Measurements from ENCODE around the gene RPS18. TPM values are rescaled to one million over a fixed set of nuclear protein-coding genes. Genes with fewer than 3 reads are reported as not detected.
A peak's percentile ranks its signal among the peaks of the same experiment; 100 is the strongest.

Gene RPS18
- total RNA-seq, 2 donors from 2014 or later, result 2,541 to 3,009 TPM

DNA sequence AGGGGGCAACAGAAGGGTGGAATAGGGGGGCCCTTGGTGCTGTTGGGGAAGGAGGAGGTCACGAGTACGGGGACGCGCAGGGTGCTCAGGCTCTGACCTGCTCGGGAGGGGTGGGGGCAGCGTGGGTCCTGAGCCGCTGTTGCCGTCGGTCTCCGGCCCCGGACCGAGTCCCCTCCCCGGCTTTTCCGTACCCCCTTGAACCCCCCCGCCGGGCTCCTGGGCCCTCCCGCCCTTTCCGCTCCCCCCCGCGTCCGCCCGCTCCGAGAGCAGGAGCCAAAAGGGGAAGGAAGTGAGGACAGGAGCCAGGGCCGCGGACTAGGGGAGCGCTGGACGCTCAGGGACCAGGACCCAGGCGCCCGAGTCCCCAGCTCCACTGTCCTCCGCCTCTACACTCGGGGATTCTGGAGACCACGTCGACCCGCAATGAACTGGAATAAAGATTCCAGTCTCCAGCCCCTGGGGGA lies 26.9 kb downstream of the RPS18 start, which contains the start of gene RGL2:
RGL2 (minus strand) TSS at position 170 of the 464 bp plus-strand sequence. CDS start 332 bp downstream, outside the sequence.
- Mint-ChIP-seq H3K27me3 (ENCODE audit: insufficient read depth) (no peaks in the 10 kb centered on the region), H3K9me3 (no peaks in the 10 kb centered on the region), H3K36me3 (ENCODE audit: low read depth) (peaks cover 11% of the 10 kb centered on the region), H3K4me1 (peaks cover 5% of the 10 kb centered on the region), H3K4me3 (peak within 1 kb of the TSS; percentile 100), H3K27ac (peak within 1 kb of the TSS; percentile 100)
- no peaks in the 10 kb centered on the region for H3K9me3 ChIP-seq (ENCODE audit: control insufficient read depth, low read length)
- no peak for DNase-seq
- H3K27me3 ChIP-seq (ENCODE audit: control insufficient read depth, insufficient read depth, low read length, poor library complexity, severe bottlenecking), result no peaks in the 10 kb centered on the region
- 0% methylated on average over 3 to 34 of the region's 34 CpGs for WGBS, 2 experiments (ENCODE audit: insufficient coverage in 1 of 2, insufficient read length in 1 of 2)
- peak within 1 kb of the TSS; percentile 99 for H3K4me3 ChIP-seq (ENCODE audit: low read length)
- H3K36me3 ChIP-seq (ENCODE audit: control insufficient read depth, insufficient read depth, low read length), result peaks cover 13% of the 10 kb centered on the region
- peak within 1 kb of the TSS; percentile 95 for H3K9ac ChIP-seq (ENCODE audit: extremely low read depth, low read length, poor library complexity, severe bottlenecking)
- no peaks in the 10 kb centered on the region for H3K4me1 ChIP-seq (ENCODE audit: control insufficient read depth, insufficient read depth, low read length)
- TF ChIP-seq, protein P1, sequence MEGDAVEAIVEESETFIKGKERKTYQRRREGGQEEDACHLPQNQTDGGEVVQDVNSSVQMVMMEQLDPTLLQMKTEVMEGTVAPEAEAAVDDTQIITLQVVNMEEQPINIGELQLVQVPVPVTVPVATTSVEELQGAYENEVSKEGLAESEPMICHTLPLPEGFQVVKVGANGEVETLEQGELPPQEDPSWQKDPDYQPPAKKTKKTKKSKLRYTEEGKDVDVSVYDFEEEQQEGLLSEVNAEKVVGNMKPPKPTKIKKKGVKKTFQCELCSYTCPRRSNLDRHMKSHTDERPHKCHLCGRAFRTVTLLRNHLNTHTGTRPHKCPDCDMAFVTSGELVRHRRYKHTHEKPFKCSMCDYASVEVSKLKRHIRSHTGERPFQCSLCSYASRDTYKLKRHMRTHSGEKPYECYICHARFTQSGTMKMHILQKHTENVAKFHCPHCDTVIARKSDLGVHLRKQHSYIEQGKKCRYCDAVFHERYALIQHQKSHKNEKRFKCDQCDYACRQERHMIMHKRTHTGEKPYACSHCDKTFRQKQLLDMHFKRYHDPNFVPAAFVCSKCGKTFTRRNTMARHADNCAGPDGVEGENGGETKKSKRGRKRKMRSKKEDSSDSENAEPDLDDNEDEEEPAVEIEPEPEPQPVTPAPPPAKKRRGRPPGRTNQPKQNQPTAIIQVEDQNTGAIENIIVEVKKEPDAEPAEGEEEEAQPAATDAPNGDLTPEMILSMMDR (conservative IDR thresholded peaks at IDR 0.05), result no peak
- H3K27ac ChIP-seq (ENCODE audit: low read depth, low read length), result peak within 1 kb of the TSS; percentile 94

DNA sequence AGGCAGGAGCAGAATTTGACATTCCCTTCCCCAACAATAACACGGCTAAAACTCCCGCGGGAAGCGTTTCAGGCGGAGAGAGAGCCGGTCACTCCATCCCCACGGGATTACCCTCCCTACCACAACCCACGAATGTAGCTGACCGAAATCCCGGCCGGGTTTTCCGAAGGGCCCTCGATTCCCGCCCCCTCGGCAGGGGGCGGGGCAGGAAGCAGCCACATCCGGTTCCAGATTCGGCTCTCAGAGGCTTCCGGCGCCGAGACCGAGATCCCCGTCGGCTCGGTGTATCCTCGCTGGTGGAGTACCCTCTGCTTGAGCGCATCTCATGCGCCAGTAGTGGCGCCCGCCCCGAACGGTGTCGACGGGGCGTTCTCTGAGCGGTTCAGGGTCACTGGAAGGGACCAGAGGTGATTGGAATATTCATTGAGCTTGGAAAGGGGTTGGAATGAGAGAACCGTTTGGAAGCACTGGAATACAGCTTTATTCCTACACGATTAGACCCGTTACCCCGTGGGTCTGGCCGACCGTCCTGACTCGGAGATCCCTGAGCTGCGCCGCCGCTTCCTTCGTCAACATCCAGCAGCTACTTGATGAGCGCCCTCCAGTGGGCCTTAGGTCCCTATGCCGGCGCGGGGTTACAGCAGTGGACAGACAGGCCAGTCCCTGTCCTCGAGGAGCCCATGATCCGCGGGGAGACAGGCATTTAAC lies 27.5 kb downstream of the RPS18 start:
- H3K4me1 ChIP-seq (ENCODE audit: control insufficient read depth, insufficient read depth, low read length), result no peaks in the 10 kb centered on the region
- H3K27ac Mint-ChIP-seq, result peak overlapping the region; percentile 100
- H3K4me1 Mint-ChIP-seq, result peaks cover 5% of the 10 kb centered on the region
- H3K36me3 Mint-ChIP-seq (ENCODE audit: low read depth), result peaks cover 7% of the 10 kb centered on the region
- H3K9ac ChIP-seq (ENCODE audit: extremely low read depth, low read length, poor library complexity, severe bottlenecking), result peak overlapping the region; percentile 95
- peak; percentile 94 for DNase-seq
- H3K4me3 ChIP-seq (ENCODE audit: low read length), result peak overlapping the region; percentile 99
- no peaks in the 10 kb centered on the region for H3K27me3 ChIP-seq (ENCODE audit: control insufficient read depth, insufficient read depth, low read length, poor library complexity, severe bottlenecking)
- no peaks in the 10 kb centered on the region for H3K9me3 ChIP-seq (ENCODE audit: control insufficient read depth, low read length)
- peak overlapping the region; percentile 100 for H3K4me3 Mint-ChIP-seq
- H3K27ac ChIP-seq (ENCODE audit: low read depth, low read length), result peak overlapping the region; percentile 94
- H3K27me3 Mint-ChIP-seq (ENCODE audit: insufficient read depth), result no peaks in the 10 kb centered on the region
- no peaks in the 10 kb centered on the region for H3K9me3 Mint-ChIP-seq
- TF ChIP-seq, protein P1 (conservative IDR thresholded peaks at IDR 0.05), result peak; percentile 91
- WGBS, 2 experiments (ENCODE audit: insufficient coverage in 1 of 2, insufficient read length in 1 of 2), result 0% methylated on average over 17 to 54 of the region's 54 CpGs
- peaks cover 10% of the 10 kb centered on the region for H3K36me3 ChIP-seq (ENCODE audit: control insufficient read depth, insufficient read depth, low read length)

DNA sequence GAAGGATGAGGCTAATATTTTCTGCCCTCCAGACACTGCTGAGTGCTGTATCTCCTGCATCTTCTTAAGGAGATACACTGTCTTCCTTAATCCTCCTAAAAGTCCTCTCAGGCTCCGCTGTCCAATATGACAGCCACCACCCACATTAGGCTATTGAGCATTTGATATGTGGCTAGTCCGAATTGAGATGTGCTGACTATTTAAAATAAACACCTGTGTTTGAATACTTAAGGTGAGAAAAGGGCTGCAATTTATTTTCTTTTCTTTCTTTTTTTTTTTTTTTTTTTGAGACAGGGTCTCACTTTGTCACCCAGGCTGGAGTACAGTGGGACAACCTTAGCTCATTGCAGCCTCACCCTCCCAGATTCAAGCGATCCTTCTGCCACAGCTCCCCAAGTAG lies 30.0 kb downstream of the RPS18 start:
- TF ChIP-seq, protein P1 (conservative IDR thresholded peaks at IDR 0.05), result no peak
- 98 to 100% methylated on average over 1 to 2 of the region's 3 CpGs for WGBS, 2 experiments (ENCODE audit: insufficient coverage in 1 of 2, insufficient read length in 1 of 2)
- Mint-ChIP-seq H3K36me3 (ENCODE audit: low read depth) (peaks cover 2% of the 10 kb centered on the region), H3K27me3 (ENCODE audit: insufficient read depth) (no peaks in the 10 kb centered on the region), H3K9me3 (no peaks in the 10 kb centered on the region), H3K4me3 (no peak overlapping the region), H3K27ac (no peak overlapping the region), H3K4me1 (peaks cover 5% of the 10 kb centered on the region)
- no peak overlapping the region for H3K9ac ChIP-seq (ENCODE audit: extremely low read depth, low read length, poor library complexity, severe bottlenecking)
- no peaks in the 10 kb centered on the region for H3K4me1 ChIP-seq (ENCODE audit: control insufficient read depth, insufficient read depth, low read length)
- no peaks in the 10 kb centered on the region for H3K9me3 ChIP-seq (ENCODE audit: control insufficient read depth, low read length)
- no peak for DNase-seq
- no peaks in the 10 kb centered on the region for H3K27me3 ChIP-seq (ENCODE audit: control insufficient read depth, insufficient read depth, low read length, poor library complexity, severe bottlenecking)
- no peak overlapping the region for H3K4me3 ChIP-seq (ENCODE audit: low read length)
- H3K36me3 ChIP-seq (ENCODE audit: control insufficient read depth, insufficient read depth, low read length), result no peaks in the 10 kb centered on the region
- H3K27ac ChIP-seq (ENCODE audit: low read depth, low read length), result no peak overlapping the region
